WERI-Rb-1 (cell line): Measurements from ENCODE around the gene SLCO4A1.

Experiments
- DNase-seq: peaks from one replicate; pipeline ENCODE4 v3.0.0-alpha.2; 2020
- H3K27ac ChIP-seq: fragments of 250-450 bp; sonication (Bioruptor Pico); 2 replicates; pipeline ENCODE4 v1.5.1; 2020; ENCODE audit warnings: mild to moderate bottlenecking, moderate library complexity
- H3K27me3 ChIP-seq: fragments of 250-450 bp; sonication (Bioruptor Pico); 2 replicates; pipeline ENCODE4 v1.5.1; 2021; ENCODE audit warnings: mild to moderate bottlenecking, low read depth, moderate library complexity; ENCODE audit not compliant: insufficient read depth, severe bottlenecking
- H3K36me3 ChIP-seq: fragments of 250-450 bp; sonication (Bioruptor Pico); 2 replicates; pipeline ENCODE4 v1.5.1; 2020; ENCODE audit warnings: mild to moderate bottlenecking, moderate library complexity
- H3K4me3 ChIP-seq: 2 replicates; pipeline ENCODE4 v1.5.1; 2011; ENCODE audit warnings: low read depth, mild to moderate bottlenecking, control low read depth, low read length
- H3K9me3 ChIP-seq: fragments of 250-450 bp; sonication (Bioruptor Pico); 2 replicates; pipeline ENCODE4 v1.5.1; 2021; ENCODE audit warnings: mild to moderate bottlenecking, moderate library complexity; ENCODE audit not compliant: severe bottlenecking
- TF ChIP-seq, protein P1 (sequence below): IDR thresholded peaks from 2 replicates; pipeline ENCODE4 v1.5.1; 2011; ENCODE audit warnings: low read depth, mild to moderate bottlenecking, control low read depth, inconsistent platforms, low read length

Gene SLCO4A1

DNA sequence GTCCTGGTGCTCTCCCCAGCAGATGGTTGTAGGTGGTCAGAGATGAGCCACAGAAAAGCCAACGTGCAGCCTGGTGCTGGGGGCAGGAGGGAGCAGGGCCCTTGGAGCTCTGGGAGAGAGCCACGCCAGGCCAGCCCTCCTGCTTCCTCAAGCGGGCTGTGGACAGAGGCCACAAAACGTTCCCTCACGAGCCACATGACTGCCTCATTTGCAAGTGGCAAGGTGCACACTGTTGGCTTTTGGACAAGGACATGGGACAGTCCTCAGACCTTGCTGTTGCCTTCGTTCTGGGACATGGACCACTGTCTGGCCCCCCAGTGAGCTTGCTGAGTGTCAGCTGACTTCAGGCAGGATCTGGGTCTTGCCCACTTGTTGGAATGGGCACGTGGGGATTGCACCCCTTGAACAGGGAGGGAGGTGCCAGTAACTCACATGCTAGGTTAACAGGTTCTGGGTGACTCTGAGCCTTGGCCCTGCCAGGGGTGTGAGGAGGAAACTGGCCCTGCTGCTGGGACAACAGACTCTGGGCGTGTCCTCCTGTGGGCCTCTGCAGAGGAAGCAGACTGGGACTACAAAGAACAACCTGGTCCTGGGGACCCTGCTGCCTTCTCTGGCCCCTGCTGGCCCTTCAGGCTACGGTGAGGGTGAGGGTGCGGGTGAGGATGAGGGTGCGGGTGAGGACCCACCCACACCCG lies 2.6 kb downstream of the SLCO4A1 start:
- Histone ChIP-seq H3K36me3 (peaks cover 39% of the 10 kb centered on the region), H3K27ac (no peak overlapping the region), H3K4me3 (no peak overlapping the region), H3K9me3 (no peaks in the 10 kb centered on the region), H3K27me3 (no peaks in the 10 kb centered on the region)
- TF ChIP-seq, protein P1, sequence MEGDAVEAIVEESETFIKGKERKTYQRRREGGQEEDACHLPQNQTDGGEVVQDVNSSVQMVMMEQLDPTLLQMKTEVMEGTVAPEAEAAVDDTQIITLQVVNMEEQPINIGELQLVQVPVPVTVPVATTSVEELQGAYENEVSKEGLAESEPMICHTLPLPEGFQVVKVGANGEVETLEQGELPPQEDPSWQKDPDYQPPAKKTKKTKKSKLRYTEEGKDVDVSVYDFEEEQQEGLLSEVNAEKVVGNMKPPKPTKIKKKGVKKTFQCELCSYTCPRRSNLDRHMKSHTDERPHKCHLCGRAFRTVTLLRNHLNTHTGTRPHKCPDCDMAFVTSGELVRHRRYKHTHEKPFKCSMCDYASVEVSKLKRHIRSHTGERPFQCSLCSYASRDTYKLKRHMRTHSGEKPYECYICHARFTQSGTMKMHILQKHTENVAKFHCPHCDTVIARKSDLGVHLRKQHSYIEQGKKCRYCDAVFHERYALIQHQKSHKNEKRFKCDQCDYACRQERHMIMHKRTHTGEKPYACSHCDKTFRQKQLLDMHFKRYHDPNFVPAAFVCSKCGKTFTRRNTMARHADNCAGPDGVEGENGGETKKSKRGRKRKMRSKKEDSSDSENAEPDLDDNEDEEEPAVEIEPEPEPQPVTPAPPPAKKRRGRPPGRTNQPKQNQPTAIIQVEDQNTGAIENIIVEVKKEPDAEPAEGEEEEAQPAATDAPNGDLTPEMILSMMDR = no peak
- DNase-seq = no peak

DNA sequence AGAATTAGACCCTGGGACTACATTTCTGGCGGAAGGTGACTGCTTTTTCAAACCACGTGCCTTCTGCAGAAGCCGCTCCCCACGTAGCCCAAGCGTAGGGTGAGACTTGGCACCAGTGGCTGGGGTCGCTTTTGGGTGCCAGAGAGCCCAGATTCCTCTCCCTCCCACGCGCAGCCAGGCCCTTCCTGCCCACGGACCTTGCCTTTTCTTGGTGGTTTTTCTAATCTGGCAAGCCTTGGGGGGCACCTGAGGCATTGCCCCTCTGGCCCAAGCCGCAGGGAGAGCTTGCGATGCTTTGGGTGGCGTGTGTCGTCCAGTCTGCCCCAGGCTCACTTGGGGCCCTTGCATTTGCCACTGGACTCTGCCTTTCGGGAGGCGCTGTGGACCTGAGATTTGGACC lies 3.3 kb downstream of the SLCO4A1 start:
- Histone ChIP-seq H3K27ac (no peak overlapping the region), H3K4me3 (no peak overlapping the region), H3K9me3 (no peaks in the 10 kb centered on the region), H3K36me3 (peaks cover 45% of the 10 kb centered on the region), H3K27me3 (no peaks in the 10 kb centered on the region)
- no peak for DNase-seq
- TF ChIP-seq, protein P1 = no peak

DNA sequence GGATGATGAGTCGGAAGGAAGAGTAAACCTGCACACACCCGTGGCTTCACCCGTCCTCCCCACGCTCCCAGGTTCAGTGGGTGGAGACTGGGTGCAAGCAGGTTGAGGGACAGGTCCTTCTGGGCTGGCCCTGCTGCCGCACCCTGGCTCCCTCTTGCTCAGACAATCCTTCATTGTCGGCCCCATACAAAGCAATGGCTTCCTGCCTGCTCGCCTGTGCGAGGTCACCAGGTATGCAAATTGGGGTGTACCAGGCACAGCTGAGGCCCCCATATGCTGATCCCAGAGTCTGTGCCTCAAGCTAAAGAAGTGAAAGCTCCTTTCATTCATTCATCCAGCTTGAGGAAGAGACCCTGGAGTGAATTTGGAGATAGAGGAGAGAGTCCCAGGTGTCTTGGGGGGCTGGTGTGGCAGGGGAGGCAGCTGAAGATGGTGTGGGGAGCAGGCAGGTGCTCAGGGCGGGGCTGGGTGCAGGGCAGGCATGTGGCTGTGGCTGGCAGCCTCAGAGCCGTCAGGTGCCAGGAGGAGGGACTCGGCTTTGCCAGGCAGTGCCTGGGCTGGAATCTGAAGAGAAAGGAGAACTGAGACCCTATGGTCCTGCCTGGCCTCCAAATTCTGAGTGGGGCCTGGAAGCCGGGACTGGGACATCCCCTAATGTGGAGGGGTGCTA lies 4.7 kb downstream of the SLCO4A1 start:
- no peak overlapping the region for H3K4me3 ChIP-seq
- H3K27ac ChIP-seq = peak overlapping the region; percentile 60
- TF ChIP-seq, protein P1 = no peak
- H3K27me3 ChIP-seq = no peaks in the 10 kb centered on the region
- peaks cover 54% of the 10 kb centered on the region for H3K36me3 ChIP-seq
- H3K9me3 ChIP-seq = no peaks in the 10 kb centered on the region
- no peak for DNase-seq

DNA sequence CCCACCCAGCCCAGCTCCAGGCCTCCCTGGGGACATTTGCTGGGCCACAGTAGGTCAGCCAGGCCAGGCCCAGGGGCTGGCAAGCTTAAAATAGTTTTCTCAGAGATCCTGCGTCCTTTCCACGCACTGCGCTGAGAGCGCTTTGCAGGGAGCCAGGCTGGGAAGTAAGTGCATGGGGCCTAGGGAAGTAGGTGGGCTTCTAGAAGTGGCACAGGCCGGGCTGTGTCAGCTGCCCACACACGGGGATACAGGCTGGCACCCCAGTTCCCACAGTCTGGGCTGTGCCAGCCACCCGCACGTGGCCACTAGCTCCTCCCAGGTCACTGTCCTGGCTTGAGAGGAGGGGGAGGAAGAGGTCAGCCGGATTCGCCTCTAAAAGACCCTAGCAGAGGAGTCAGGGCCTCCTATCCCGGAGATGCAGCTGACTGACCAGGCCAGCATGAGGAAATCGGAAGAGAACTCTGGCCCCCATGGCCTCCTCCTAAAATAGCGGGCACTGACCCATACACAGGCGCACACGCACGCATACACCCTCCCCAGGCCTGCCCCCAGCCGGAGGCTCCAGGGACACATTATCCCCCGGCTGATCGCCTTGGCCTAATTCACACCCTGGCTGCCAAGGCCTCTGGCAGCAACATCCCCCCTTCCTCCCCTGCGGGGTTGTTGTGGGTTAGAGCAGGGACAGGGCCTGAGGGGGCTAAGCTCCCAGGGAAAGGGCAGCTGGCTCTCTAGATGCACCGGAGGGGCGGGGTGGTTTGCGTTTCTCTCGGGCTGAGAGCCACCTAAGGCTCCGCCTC lies 5.4 kb downstream of the SLCO4A1 start:
- TF ChIP-seq, protein P1 = 0 out of 2 replicates have a peak, but pooled peaks have one; percentile 11
- DNase-seq = peak; percentile 87
- Histone ChIP-seq H3K27me3 (no peaks in the 10 kb centered on the region), H3K36me3 (peaks cover 54% of the 10 kb centered on the region), H3K4me3 (no peak overlapping the region), H3K27ac (peak overlapping the region; percentile 60), H3K9me3 (no peaks in the 10 kb centered on the region)

DNA sequence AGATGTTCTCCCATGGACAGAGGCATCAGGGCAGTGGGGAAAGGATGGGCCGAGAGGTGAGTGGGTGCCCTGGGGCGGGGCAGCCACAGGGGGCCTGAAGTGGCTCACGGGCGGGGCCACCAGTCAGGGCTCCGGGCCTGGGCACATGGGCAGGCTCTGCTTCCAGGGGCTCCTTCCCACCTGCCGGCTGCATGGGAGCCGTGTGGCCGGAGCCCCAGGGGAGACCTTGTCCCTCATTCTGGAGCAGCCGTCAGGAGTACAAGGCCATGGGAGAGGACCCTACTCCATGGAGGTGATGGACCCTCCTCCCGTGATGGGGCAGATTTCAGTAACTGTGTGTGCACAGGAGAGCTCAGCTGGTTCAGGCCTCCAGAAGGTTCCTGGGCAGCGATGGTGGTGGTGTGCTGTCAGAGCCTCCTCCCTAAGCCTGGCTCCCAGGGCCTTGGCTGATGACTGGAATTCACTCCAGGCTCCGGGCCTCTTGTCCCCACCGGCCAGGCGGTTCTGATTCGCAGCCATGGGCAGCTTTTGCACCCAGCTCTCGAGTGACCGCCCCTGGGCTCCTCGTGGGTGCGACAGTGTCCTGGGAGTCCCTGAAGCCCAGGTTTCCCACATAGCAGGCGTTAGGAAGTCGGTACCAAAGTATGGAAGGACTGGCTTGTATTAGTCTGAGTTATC lies 6.2 kb downstream of the SLCO4A1 start:
- no peak for DNase-seq
- Histone ChIP-seq H3K27ac (no peak overlapping the region), H3K27me3 (no peaks in the 10 kb centered on the region), H3K4me3 (no peak overlapping the region), H3K36me3 (peaks cover 56% of the 10 kb centered on the region), H3K9me3 (no peaks in the 10 kb centered on the region)
- TF ChIP-seq, protein P1 = no peak
